ENCODE data around the gene CPA3. TPM values are rescaled to one million over a fixed set of nuclear protein-coding genes. Genes with fewer than 3 reads are reported as not detected.

Gene CPA3
- total and polyA plus RNA-seq, 2 donors (not counting 1 experiment from before 2014, with no cell fraction given) = not detected

DNA sequence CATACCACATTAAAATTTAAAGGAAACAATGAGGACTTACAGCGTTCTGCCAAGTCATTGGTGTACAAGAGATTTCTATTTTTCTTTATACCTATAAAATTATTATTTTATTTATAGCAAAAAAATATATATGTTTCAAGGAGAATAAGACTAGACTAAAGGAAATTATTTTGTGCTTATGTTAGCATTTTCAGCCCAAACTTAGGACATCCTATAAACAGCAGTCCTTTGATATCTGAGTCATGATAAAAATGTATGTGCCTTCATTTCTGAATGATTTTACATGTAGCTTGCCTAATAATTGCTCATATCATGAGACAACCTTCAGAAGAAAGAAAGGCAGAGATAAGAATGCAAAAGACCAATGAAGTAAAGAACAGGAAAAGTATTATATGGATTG, 16.7 kb upstream of the CPA3 start:
- POLR2A ChIA-PET = no interaction called here
- TF ChIP-seq EZH2 (IDR thresholded peaks at IDR 0.05; ENCODE audit: borderline replicate concordance, insufficient read depth, low read depth, low read length, poor library complexity, severe bottlenecking) = no peak
- no peak for TF ChIP-seq CTCF (IDR thresholded peaks at IDR 0.05)
- no peak for ATAC-seq (ENCODE audit: low read depth)
- no peaks in the 10 kb centered on the region for H3K9me3 Mint-ChIP-seq (ENCODE audit: insufficient read depth)
- CTCF ChIA-PET = no interaction called here
- no peak overlapping the region for H3K4me3 ChIP-seq (ENCODE audit: control extremely low read depth in 1 of 5, extremely low read depth in 1 of 5, insufficient read depth in 1 of 5, low read depth in 2 of 5, low read length in 4 of 5)
- H3K27me3 ChIP-seq (replicated peaks in 1 of 4; ENCODE audit: control extremely low read depth in 1 of 4, control insufficient read depth in 3 of 4, insufficient read depth in 4 of 4, low read length in 3 of 4) = no peaks in the 10 kb centered on the region
- no peak overlapping the region for H3K9ac ChIP-seq (ENCODE audit: low read length)
- intact Hi-C loops (cut with micrococcal nuclease) = no loop called here
- peaks cover 9% of the 10 kb centered on the region for H3K27me3 Mint-ChIP-seq
- H3K9me3 ChIP-seq (ENCODE audit: control extremely low read depth in 1 of 3, control insufficient read depth in 2 of 3, insufficient read depth in 1 of 3, low read length in 2 of 3) = no peaks in the 10 kb centered on the region
- no peaks in the 10 kb centered on the region for H3K4me1 ChIP-seq (ENCODE audit: control insufficient read depth in 2 of 2, insufficient read depth in 2 of 2, low read length in 2 of 2)
- no peak overlapping the region for H2AFZ ChIP-seq (ENCODE audit: insufficient read depth, low read depth, low read length, poor library complexity, severe bottlenecking)
- no peaks in the 10 kb centered on the region for H4K20me1 ChIP-seq (ENCODE audit: control insufficient read depth, insufficient read depth, low read length, poor library complexity, severe bottlenecking)
- H3K79me2 ChIP-seq (ENCODE audit: control insufficient read depth, insufficient read depth, low read length) = no peaks in the 10 kb centered on the region
- H3K27ac ChIP-seq (ENCODE audit: low read length in 2 of 2) = no peak overlapping the region
- H3K36me3 ChIP-seq (replicated peaks in 1 of 2; ENCODE audit: control extremely low read depth in 1 of 2, control insufficient read depth in 1 of 2, extremely low read depth in 1 of 2, insufficient read depth in 2 of 2, low read length in 1 of 2) = no peaks in the 10 kb centered on the region
- no peak overlapping the region for H3K4me3 Mint-ChIP-seq
- H3K4me1 Mint-ChIP-seq = no peaks in the 10 kb centered on the region
- no peak overlapping the region for H3K27ac Mint-ChIP-seq
- WGBS (ENCODE audit: insufficient coverage) = no CpG with 5 or more reads among the region's 1 CpG
- no peak for DNase-seq
- H3K4me2 ChIP-seq (replicated peaks; ENCODE audit: low read depth, low read length, poor library complexity, severe bottlenecking) = no peak overlapping the region

- Mint-ChIP-seq H3K4me3 (no peak overlapping the region), H3K27ac (no peak overlapping the region), H3K9me3 (ENCODE audit: insufficient read depth) (no peaks in the 10 kb centered on the region), H3K27me3 (peaks cover 20% of the 10 kb centered on the region), H3K4me1 (no peaks in the 10 kb centered on the region)
- DNase-seq (no peak), ATAC-seq (ENCODE audit: low read depth) (no peak)
- no peak for TF ChIP-seq CTCF (IDR thresholded peaks at IDR 0.05)
- TF ChIP-seq EZH2 (IDR thresholded peaks at IDR 0.05; ENCODE audit: borderline replicate concordance, insufficient read depth, low read depth, low read length, poor library complexity, severe bottlenecking) = no peak
- H3K9ac ChIP-seq (ENCODE audit: low read length) = no peak overlapping the region
- no peaks in the 10 kb centered on the region for H4K20me1 ChIP-seq (ENCODE audit: control insufficient read depth, insufficient read depth, low read length, poor library complexity, severe bottlenecking)
- CTCF ChIA-PET = interaction anchor here (1.0 to 1.3 kb wide), 4 partner anchors 8 to 91 kb away, joined by 3 to 16 read pairs (median 3); no protein-coding TSS in a partner anchor
- no peak overlapping the region for H3K4me2 ChIP-seq (replicated peaks; ENCODE audit: low read depth, low read length, poor library complexity, severe bottlenecking)
- H3K9me3 ChIP-seq (ENCODE audit: control extremely low read depth in 1 of 3, control insufficient read depth in 2 of 3, insufficient read depth in 1 of 3, low read length in 2 of 3) = no peaks in the 10 kb centered on the region
- intact Hi-C loops (cut with micrococcal nuclease) = no loop called here
- peaks cover 0 to 2% (median 0%) of the 10 kb centered on the region in 4 experiments for H3K27me3 ChIP-seq (replicated peaks in 1 of 4; ENCODE audit: control extremely low read depth in 1 of 4, control insufficient read depth in 3 of 4, insufficient read depth in 4 of 4, low read length in 3 of 4)
- H3K4me1 ChIP-seq (ENCODE audit: control insufficient read depth in 2 of 2, insufficient read depth in 2 of 2, low read length in 2 of 2) = no peaks in the 10 kb centered on the region
- H2AFZ ChIP-seq (ENCODE audit: insufficient read depth, low read depth, low read length, poor library complexity, severe bottlenecking) = no peak overlapping the region
- no peaks in the 10 kb centered on the region for H3K79me2 ChIP-seq (ENCODE audit: control insufficient read depth, insufficient read depth, low read length)
- H3K36me3 ChIP-seq (replicated peaks in 1 of 2; ENCODE audit: control extremely low read depth in 1 of 2, control insufficient read depth in 1 of 2, extremely low read depth in 1 of 2, insufficient read depth in 2 of 2, low read length in 1 of 2) = no peaks in the 10 kb centered on the region
- H3K27ac ChIP-seq (ENCODE audit: low read length in 2 of 2) = no peak overlapping the region
- POLR2A ChIA-PET = no interaction called here
- 80% methylated on average over 4 of the region's 7 CpGs for WGBS (ENCODE audit: insufficient coverage)
- H3K4me3 ChIP-seq (ENCODE audit: control extremely low read depth in 1 of 5, extremely low read depth in 1 of 5, insufficient read depth in 1 of 5, low read depth in 2 of 5, low read length in 4 of 5) = no peak overlapping the region
Measured at GRCh38 chr3:148852271-148852992, 12.7 kb upstream of the CPA3 start.
